HepG2 (cell line): ENCODE results near the gene FAM228B. TPM values are rescaled to one million over a fixed set of nuclear protein-coding genes. Genes with fewer than 3 reads are reported as not detected.

Source experiments
- HIC2 ChIP-seq: sonication (generic); formaldehyde crosslinking; IDR thresholded peaks from 2 replicates; pipeline ENCODE4 v1.9.0; 2022; ENCODE audit warnings: low read depth, missing genetic modification reagents
- HIVEP1 ChIP-seq: sonication (generic); formaldehyde crosslinking; IDR thresholded peaks from 2 replicates; pipeline ENCODE4 v1.4.0; 2020; ENCODE audit warnings: mild to moderate bottlenecking, missing genetic modification reagents
- MAF1 ChIP-seq: sonication (generic); formaldehyde crosslinking; IDR thresholded peaks from 2 replicates; pipeline ENCODE4 v1.5.0; 2020; ENCODE audit warnings: missing genetic modification reagents, borderline replicate concordance
- MED8 ChIP-seq: sonication (generic); formaldehyde crosslinking; IDR thresholded peaks from 2 replicates; pipeline ENCODE4 v1.8.1; 2023; ENCODE audit warnings: mild to moderate bottlenecking, missing genetic modification reagents; ENCODE audit not compliant: insufficient replicate concordance
- NAIF1 ChIP-seq: sonication (generic); formaldehyde crosslinking; IDR thresholded peaks from 2 replicates; pipeline ENCODE4 v1.5.0; 2020; ENCODE audit warnings: mild to moderate bottlenecking, missing genetic modification reagents, borderline replicate concordance
- POGZ ChIP-seq: sonication (generic); formaldehyde crosslinking; IDR thresholded peaks from 2 replicates; pipeline ENCODE4 v1.4.0; 2020; ENCODE audit warnings: mild to moderate bottlenecking, missing genetic modification reagents
- POLR2AphosphoS2 ChIP-seq: IDR thresholded peaks from 2 replicates; pipeline ENCODE4 v1.6.1; 2011; ENCODE audit warnings: low read depth, low read length, improper control_type of control experiment
- RFX5 ChIP-seq: IDR thresholded peaks from 2 replicates; pipeline ENCODE4 v1.6.1; 2011; ENCODE audit warnings: low read depth, low read length, improper control_type of control experiment
- RNF219 ChIP-seq: sonication (generic); formaldehyde crosslinking; IDR thresholded peaks from 2 replicates; pipeline ENCODE4 v1.5.0; 2020; ENCODE audit warnings: mild to moderate bottlenecking, missing genetic modification reagents
- SMC3 ChIP-seq: IDR thresholded peaks from 2 replicates; pipeline ENCODE4 v1.6.1; 2011; ENCODE audit warnings: low read length, improper control_type of control experiment
- SRSF1 ChIP-seq: fragments of 200-400 bp; formaldehyde crosslinking; optimal IDR thresholded peaks from 2 replicates; pipeline ENCODE3; 2017; ENCODE audit warnings: mild to moderate bottlenecking, low read depth, low read length, moderate library complexity
- THAP7 ChIP-seq: sonication (generic); formaldehyde crosslinking; IDR thresholded peaks from 2 replicates; pipeline ENCODE4 v1.8.1; 2023; ENCODE audit warnings: mild to moderate bottlenecking, missing genetic modification reagents
- TP53 ChIP-seq: sonication (generic); formaldehyde crosslinking; conservative IDR thresholded peaks from 2 replicates; pipeline ENCODE4 v1.4.0; 2020; ENCODE audit warnings: missing genetic modification reagents
- ZBTB14 ChIP-seq: sonication (generic); formaldehyde crosslinking; IDR thresholded peaks from 2 replicates; pipeline ENCODE4 v1.4.0; 2020; ENCODE audit warnings: missing genetic modification reagents
- ZFP41 ChIP-seq: sonication (generic); formaldehyde crosslinking; IDR thresholded peaks from 2 replicates; pipeline ENCODE4 v1.4.0; 2020; ENCODE audit warnings: mild to moderate bottlenecking, missing genetic modification reagents, borderline replicate concordance
- ZFX ChIP-seq: sonication (generic); formaldehyde crosslinking; IDR thresholded peaks from 2 replicates; pipeline ENCODE4 v1.4.0; 2020; ENCODE audit warnings: mild to moderate bottlenecking, low read depth, missing genetic modification reagents, moderate library complexity
- ZNF672 ChIP-seq: sonication (generic); formaldehyde crosslinking; IDR thresholded peaks from 2 replicates; pipeline ENCODE4 v1.8.1; 2022; ENCODE audit warnings: missing genetic modification reagents
- polyA plus RNA-seq, 8 experiments: library from polyadenylated mRNA; depleted of rRNA in 3 of 8; stranded (reverse) in 7 of 8; unstranded in 1 of 8; fragments of >200 nt; fragmentation: Illumina TruSeq in 4 of 8; extraction: Trizol in 4 of 8; gene quantifications; 2 replicates each; pipeline versions ENCODE4 v1.2.1 to v1.2.3, GENCODE V29; 2011 to 2016; ENCODE audit warnings: low read depth in 4 of 8, missing spikeins in 1 of 8, mixed read lengths in 1 of 8; ENCODE audit not compliant: insufficient read depth in 1 of 8
- total RNA-seq, 5 experiments: library from RNA; depleted of rRNA; stranded (reverse); fragments of >200 nt; fragmentation: Illumina TruSeq; extraction: Trizol; gene quantifications; 2 replicates each; pipeline ENCODE4 v1.2.3, GENCODE V29; 2016; ENCODE audit warnings: low read depth in 1 of 5
- TF ChIP-seq, protein P1 (sequence below): sonication (generic); formaldehyde crosslinking; IDR thresholded peaks from 2 replicates; pipeline ENCODE4 v1.4.0; 2020; ENCODE audit warnings: missing genetic modification reagents, borderline replicate concordance
- TF ChIP-seq, protein P2 (sequence below): IDR thresholded peaks from 2 replicates; pipeline ENCODE4 v1.6.1; 2016; ENCODE audit warnings: mild to moderate bottlenecking, missing biosample characterization, missing genetic modification reagents

Gene FAM228B
- total and polyA plus RNA-seq, 2 of the 13 experiments (the other 11 are each of a cell fraction or from before 2014, with no cell fraction given), result 0.79 to 1.1 TPM

- TF ChIP-seq RNF219 (CRISPR knock-in tag) (no peak; the same call in 1 of the 2 replicates), POGZ (CRISPR knock-in tag) (peak; percentile 44; the same call in 1 of the 2 replicates), RFX5 (0 out of 2 replicates have a peak, but pooled peaks have one; percentile 6), HIC2 (CRISPR knock-in tag) (no peak; the same call in 1 of the 2 replicates), MAF1 (peak; percentile 52; the same call in 1 of the 2 replicates), ZFP41 (CRISPR knock-in tag) (peak; percentile 95), ZBTB14 (CRISPR knock-in tag) (no peak; the same call in none of the 2 replicates), HIVEP1 (CRISPR knock-in tag) (peak; percentile 75; the same call in 1 of the 2 replicates), MED8 (CRISPR knock-in tag) (peak; percentile 73), POLR2AphosphoS2 (no peak), ZFX (CRISPR knock-in tag) (peak; percentile 95), THAP7 (CRISPR knock-in tag) (no peak), TP53 (CRISPR knock-in tag) (peak; percentile 17; the same call in 1 of the 2 replicates), SRSF1 (no peak), NAIF1 (CRISPR knock-in tag) (no peak; the same call in 1 of the 2 replicates), ZNF672 (no peak), SMC3 (no peak)
- TF ChIP-seq, protein P1, sequence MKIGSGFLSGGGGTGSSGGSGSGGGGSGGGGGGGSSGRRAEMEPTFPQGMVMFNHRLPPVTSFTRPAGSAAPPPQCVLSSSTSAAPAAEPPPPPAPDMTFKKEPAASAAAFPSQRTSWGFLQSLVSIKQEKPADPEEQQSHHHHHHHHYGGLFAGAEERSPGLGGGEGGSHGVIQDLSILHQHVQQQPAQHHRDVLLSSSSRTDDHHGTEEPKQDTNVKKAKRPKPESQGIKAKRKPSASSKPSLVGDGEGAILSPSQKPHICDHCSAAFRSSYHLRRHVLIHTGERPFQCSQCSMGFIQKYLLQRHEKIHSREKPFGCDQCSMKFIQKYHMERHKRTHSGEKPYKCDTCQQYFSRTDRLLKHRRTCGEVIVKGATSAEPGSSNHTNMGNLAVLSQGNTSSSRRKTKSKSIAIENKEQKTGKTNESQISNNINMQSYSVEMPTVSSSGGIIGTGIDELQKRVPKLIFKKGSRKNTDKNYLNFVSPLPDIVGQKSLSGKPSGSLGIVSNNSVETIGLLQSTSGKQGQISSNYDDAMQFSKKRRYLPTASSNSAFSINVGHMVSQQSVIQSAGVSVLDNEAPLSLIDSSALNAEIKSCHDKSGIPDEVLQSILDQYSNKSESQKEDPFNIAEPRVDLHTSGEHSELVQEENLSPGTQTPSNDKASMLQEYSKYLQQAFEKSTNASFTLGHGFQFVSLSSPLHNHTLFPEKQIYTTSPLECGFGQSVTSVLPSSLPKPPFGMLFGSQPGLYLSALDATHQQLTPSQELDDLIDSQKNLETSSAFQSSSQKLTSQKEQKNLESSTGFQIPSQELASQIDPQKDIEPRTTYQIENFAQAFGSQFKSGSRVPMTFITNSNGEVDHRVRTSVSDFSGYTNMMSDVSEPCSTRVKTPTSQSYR (CRISPR knock-in tag), result peak; percentile 20; the same call in 1 of the 2 replicates
- TF ChIP-seq, protein P2, sequence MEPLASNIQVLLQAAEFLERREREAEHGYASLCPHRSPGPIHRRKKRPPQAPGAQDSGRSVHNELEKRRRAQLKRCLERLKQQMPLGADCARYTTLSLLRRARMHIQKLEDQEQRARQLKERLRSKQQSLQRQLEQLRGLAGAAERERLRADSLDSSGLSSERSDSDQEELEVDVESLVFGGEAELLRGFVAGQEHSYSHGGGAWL (CRISPR knock-in tag), result peak; percentile 81
These were observed at the start of gene FAM228B, which contains the start of gene PFN4 (continued) for GRCh38 chr2:24123195-24123921.
